Aorta (tissue), 5 donors: ENCODE results near the gene AXL. TPM values are rescaled to one million over a fixed set of nuclear protein-coding genes. Genes with fewer than 3 reads are reported as not detected.
"Not testable (repeated sequence)": the region's sequence is repeated elsewhere in the genome, so short reads cannot be mapped to it uniquely, and the experiment has no call there.

Source experiments
- ATAC-seq: fragments of 200-7000 bp; cut with Tn5 transposase; one replicate; pipeline ENCODE4 v1.9.1; 2022; ENCODE audit warnings: moderate library complexity; ENCODE audit not compliant: low FRiP score
- DNase-seq, 2 donors: peaks; one replicate each; pipeline ENCODE4 v3.0.0-alpha.2; 2020
- H3K27ac ChIP-seq, 2 donors: one replicate each; pipeline ENCODE4 v1.5.1; 2013; ENCODE audit warnings: low read length in 2 of 2, mild to moderate bottlenecking in 2 of 2, moderate library complexity in 2 of 2, control low read depth in 1 of 2, inconsistent platforms in 1 of 2, low read depth in 1 of 2
- H3K27me3 ChIP-seq, 2 donors: one replicate each; pipeline ENCODE4 v1.6.1; 2013; ENCODE audit warnings: control low read depth in 1 of 2, low read length in 1 of 2, mild to moderate bottlenecking in 1 of 2, moderate library complexity in 1 of 2; ENCODE audit not compliant: insufficient read depth in 2 of 2, control insufficient read depth in 1 of 2
- H3K36me3 ChIP-seq, 2 donors: one replicate each; pipeline ENCODE4 v1.6.1; 2013; ENCODE audit warnings: control low read depth in 1 of 2, low read length in 1 of 2, mild to moderate bottlenecking in 1 of 2; ENCODE audit not compliant: insufficient read depth in 2 of 2, control insufficient read depth in 1 of 2
- H3K4me1 ChIP-seq, 2 donors: one replicate each; pipeline ENCODE4 v1.6.1; 2013; ENCODE audit warnings: low read length in 2 of 2, control low read depth in 1 of 2, mild to moderate bottlenecking in 1 of 2, moderate library complexity in 1 of 2; ENCODE audit not compliant: insufficient read depth in 2 of 2, control insufficient read depth in 1 of 2
- H3K4me3 ChIP-seq, 2 donors: one replicate each; pipeline ENCODE4 v1.5.1; 2013; ENCODE audit warnings: low read length in 2 of 2, control low read depth in 1 of 2, mild to moderate bottlenecking in 1 of 2
- H3K9me3 ChIP-seq: one replicate; pipeline ENCODE4 v1.6.1; 2013; ENCODE audit warnings: mild to moderate bottlenecking, low read length; ENCODE audit not compliant: control insufficient read depth
- WGBS, 2 donors: extraction: QIAGEN DNeasy Blood & Tissue Kit; methylation state at CpG; one replicate each; pipeline ENCODE4 v1.1.7; 2013; 5-methylcytosine and 5-hydroxymethylcytosine counted together
- intact Hi-C, 2 donors: fragments of 100-400 bp; cut with DNase I; formaldehyde crosslinking; loops; one replicate each; pipeline versions ENCODE4 v1.14.2 to v1.15.0; 2022
- long read RNA-seq, 2 donors: library from polyadenylated mRNA; unstranded; transcript quantifications; one replicate each; pipeline ENCODE4 v2.0.0, GENCODE V29; 2020 to 2021
- polyA plus RNA-seq, 2 donors: library from polyadenylated mRNA; stranded (reverse); fragments of 200-250 nt; gene quantifications; one replicate each; pipeline ENCODE4 v1.2.3, GENCODE V29; 2013
- total RNA-seq, 2 donors: library from RNA; stranded (reverse); fragmentation: NEBNext Ultra II Directional; extraction: Animal tissue kit (Norgen Biotek cat#: 25700); gene quantifications; one replicate each; pipeline ENCODE4 v1.2.1, GENCODE V29; 2021
- donor health status: healthy with polysubstance abuse.
- donor health status: Bipolar disorder and iron deficiency.
- donor health status: DM: no; HTN: no; CAD: no.
- donor health status: DM: no; HTN: no; CAD: no.
- donor health status: DM: yes; HTN: yes; CAD: no.

AXL gene
- total RNA-seq = 100 to 1,000 TPM; 106 TPM
- polyA plus RNA-seq = 10 to 100 TPM; 14.8 to 44.6 TPM
- long read RNA-seq, donor 1, full-length matches to known transcripts = 17 of 125 reads
- long read RNA-seq, donor 1, partial matches to known transcripts = 95 of 125 reads
- long read RNA-seq, donor 1, other reads (novel, unspliced or antisense) = 13 of 125 reads
- long read RNA-seq, donor 2, full-length matches to known transcripts = 9 of 38 reads
- long read RNA-seq, donor 2, partial matches to known transcripts = 24 of 38 reads
- long read RNA-seq, donor 2, other reads (novel, unspliced or antisense) = 5 of 38 reads

DNA sequence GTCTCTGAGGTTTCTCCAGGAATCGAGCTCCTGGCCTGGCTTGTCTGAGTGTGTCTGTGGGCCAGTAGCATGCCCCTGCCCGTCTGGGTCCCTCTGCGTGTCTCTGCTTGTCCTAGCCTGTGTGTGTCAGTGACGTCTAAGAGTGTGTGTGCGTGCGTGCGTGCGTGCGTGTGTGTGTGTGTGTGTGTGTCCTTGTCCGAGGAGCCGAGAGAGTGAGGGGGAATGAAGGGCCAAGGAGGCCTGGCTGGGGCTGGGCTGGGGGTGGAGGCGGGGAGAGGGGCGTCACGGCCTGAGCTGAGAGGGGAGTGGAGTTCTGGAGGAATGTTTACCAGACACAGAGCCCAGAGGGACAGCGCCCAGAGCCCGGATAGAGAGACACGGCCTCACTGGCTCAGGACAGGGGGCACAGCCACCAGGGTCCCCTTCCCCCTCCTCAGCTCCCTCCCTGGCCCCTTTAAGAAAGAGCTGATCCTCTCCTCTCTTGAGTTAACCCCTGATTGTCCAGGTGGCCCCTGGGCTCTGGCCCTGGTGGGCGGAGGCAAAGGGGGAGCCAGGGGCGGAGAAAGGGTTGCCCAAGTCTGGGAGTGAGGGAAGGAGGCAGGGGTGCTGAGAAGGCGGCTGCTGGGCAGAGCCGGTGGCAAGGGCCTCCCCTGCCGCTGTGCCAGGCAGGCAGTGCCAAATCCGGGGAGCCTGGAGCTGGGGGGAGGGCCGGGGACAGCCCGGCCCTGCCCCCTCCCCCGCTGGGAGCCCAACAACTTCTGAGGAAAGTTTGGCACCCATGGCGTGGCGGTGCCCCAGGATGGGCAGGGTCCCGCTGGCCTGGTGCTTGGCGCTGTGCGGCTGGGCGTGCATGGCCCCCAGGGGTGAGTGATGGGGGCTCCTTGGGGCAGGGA lies at the start of gene AXL:
Gene AXL, plus strand, starts transcription at position 609 of the 893 bp plus-strand sequence. Its CDS starts 170 bp downstream, at position 779.
- peak; percentile 88 for ATAC-seq

DNA sequence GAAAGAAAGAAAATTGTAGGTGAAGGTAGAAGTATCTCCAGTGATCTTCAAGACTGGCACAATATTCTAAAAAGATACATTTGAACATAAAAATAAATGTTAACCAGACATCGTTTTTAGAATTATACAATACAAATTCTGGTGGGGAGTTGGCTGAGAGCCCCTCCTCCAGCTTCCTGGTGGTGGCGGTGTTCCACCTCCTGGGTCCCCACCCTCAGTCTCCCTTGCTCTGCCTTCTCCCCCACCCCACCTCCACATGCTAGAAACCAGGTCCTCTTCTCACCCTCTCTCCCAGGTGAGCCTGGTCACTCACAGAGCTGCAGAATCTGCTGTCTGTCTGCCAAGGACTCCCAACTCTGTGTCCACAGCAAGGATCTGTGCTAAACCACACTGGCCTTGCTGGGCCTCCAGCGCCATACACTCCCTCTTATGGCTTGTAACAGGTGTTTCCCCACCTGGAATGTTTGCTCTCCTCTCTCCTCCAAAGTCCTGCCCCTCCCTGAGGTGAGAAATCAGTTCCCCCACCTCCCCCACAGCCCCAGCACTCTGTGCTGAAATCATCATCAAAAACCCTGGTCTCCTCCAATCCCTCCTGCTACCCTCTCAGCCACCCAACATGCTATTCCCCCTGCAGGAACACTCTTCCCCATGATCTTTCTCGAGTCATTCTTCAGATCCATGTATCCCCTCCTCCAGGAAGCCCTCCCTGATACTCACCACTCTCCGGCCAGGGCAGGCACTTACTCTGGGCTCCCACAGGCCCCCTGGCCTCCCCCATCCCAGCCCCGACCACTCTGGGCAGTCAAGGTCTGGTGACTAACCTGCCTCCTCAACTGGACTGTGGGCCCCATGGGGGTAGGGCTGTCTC lies 46.5 kb upstream of the AXL start:
- 58 to 70% methylated on average over 6 of the region's 6 CpGs for WGBS, 2 donors
- no peak for DNase-seq

More for the DNA sequence above, at the start of gene AXL:
- WGBS, 2 donors = 1 to 2% methylated on average over 27 to 32 of the region's 32 CpGs
- intact Hi-C loops = no loop called here
- Histone ChIP-seq H3K9me3 (no peaks in the 10 kb centered on the region), H3K27me3 (no peaks in the 10 kb centered on the region), H3K36me3 (no peaks in the 10 kb centered on the region), H3K4me3 (peak within 1 kb of the TSS; percentile 76 to 91), H3K4me1 (no peaks in the 10 kb centered on the region), H3K27ac (peak within 1 kb of the TSS; percentile 69 to 84)
- peak; percentile 90 for DNase-seq

DNA sequence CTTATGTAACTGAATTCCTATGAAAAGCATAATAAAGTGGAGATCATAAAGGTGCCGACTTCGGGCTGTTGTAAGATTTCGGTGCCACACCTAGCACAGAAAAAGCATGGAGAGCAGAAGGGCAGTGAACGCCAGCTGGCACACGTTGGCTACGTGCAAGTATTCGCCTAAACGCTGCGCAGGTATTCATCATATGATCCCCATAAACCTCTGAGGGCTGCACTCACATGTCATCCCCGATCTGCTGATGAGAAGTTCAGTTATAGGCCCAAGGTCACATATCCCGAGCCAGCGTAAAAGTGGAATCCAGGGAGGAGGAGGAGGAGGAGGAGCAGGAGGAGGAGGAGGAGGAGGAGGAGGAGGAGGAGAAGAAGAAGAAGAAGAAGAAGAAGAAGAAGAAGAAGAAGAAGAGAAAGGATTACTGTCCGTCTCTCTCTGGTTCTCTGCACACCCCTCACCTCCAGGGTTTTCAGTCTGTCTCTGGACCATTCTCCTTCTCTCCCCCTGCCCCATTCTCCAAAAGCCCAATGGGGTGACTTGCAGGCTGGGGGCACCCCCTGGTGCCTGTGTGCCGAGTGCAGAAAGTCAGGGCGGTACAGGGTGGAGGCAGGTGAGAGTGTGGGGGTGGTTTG lies 44.6 kb upstream of the AXL start:
- DNase-seq (no peak), ATAC-seq (no peak)
- WGBS, 2 donors = 89% methylated on average over 15 of the region's 15 CpGs
- Histone ChIP-seq H3K4me1 (no peaks in the 10 kb centered on the region), H3K4me3 (no peak overlapping the region), H3K9me3 (no peaks in the 10 kb centered on the region), H3K27ac (no peak overlapping the region), H3K27me3 (no peaks in the 10 kb centered on the region), H3K36me3 (no peaks in the 10 kb centered on the region)
- intact Hi-C loops = no loop called here

More for the DNA sequence above, 46.5 kb upstream of the AXL start:
- ATAC-seq = no peak
- no peak overlapping the region for H3K27ac ChIP-seq
- intact Hi-C loops = no loop called here
- H3K4me3 ChIP-seq = no peak overlapping the region
- H3K27me3 ChIP-seq = no peaks in the 10 kb centered on the region
- H3K4me1 ChIP-seq = no peaks in the 10 kb centered on the region
- H3K9me3 ChIP-seq = no peaks in the 10 kb centered on the region
- no peaks in the 10 kb centered on the region for H3K36me3 ChIP-seq

DNA sequence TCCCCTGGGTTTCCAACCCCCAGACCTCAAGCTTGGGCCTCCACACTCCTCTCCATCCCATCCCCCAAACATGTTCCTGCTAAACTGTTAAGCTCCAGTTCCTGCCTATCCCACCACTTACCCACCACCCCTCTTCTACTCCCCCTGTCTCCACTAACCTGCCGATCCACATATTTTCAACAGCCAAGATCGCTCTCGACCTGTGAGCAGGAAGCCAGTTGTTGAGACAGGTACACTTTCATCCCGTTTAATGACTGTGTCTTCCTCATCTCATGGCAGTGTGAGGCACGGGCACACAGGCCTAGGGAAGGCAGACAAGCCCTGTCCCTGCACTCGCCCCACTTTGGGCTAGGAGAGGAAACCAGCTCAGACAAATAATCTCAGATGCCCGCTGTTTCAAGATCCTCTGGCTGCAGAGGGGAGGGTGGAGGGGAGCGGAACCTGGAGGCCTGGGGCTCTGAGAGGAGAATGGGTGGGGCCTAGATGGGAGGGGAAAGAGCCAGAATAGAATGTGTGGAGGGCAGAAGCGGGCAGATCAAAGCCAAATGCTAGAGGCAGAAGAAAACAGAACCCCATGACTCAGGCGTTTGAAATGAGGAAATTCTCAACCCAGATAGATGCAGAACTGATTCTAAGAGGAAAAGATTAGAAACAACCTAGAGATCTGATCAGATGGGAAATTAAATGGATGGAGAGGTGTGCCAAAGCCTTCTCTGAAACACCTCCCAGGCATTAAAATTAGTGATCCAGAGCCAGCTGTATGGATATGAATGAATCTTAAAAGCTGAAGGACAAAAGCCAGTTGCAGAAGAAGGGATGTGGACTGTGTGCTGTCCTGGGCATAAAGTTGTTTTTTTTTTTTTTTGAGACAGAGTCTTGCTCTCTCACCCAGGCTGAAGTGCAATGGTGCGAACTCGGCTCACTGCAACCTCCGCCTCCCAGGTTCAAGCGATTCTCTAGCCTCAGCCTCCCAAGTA lies 42.9 kb upstream of the AXL start:
- no peaks in the 10 kb centered on the region for H3K36me3 ChIP-seq
- ATAC-seq = peak; percentile 66
- peak in 1 of 2 donors; percentile 81 for DNase-seq
- no peaks in the 10 kb centered on the region for H3K9me3 ChIP-seq
- H3K4me1 ChIP-seq = no peaks in the 10 kb centered on the region
- no peaks in the 10 kb centered on the region for H3K27me3 ChIP-seq
- intact Hi-C loops = no loop called here
- WGBS, 2 donors = 38% methylated on average over 14 of the region's 14 CpGs
- H3K27ac ChIP-seq = no peak overlapping the region
- H3K4me3 ChIP-seq = no peak overlapping the region

DNA sequence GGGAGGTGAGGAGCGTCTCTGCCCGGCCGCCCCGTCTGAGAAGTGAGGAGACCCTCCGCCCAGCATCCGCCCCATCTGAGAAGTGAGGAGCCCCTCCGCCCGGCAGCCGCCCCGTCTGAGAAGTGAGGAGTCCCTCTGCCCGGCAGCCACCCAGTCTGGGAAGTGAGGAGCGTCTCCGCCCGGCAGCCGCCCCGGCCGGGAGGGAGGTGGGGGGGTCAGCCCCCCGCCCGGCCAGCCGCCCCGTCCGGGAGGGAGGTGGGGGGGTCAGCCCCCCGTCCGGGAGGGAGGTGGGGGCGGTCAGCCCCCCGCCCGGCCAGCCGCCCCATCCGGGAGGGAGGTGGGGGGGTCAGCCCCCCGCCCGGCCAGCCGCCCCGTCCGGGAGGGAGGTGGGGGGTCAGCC lies 38.9 kb upstream of the AXL start:
- ATAC-seq, H3K36me3 ChIP-seq, H3K4me1 ChIP-seq, DNase-seq, H3K4me3 ChIP-seq, H3K9me3 ChIP-seq, H3K27me3 ChIP-seq, H3K27ac ChIP-seq, intact Hi-C loops: not testable (repeated sequence)
- WGBS, 2 donors = 87 to 91% methylated on average over 14 to 34 of the region's 34 CpGs

DNA sequence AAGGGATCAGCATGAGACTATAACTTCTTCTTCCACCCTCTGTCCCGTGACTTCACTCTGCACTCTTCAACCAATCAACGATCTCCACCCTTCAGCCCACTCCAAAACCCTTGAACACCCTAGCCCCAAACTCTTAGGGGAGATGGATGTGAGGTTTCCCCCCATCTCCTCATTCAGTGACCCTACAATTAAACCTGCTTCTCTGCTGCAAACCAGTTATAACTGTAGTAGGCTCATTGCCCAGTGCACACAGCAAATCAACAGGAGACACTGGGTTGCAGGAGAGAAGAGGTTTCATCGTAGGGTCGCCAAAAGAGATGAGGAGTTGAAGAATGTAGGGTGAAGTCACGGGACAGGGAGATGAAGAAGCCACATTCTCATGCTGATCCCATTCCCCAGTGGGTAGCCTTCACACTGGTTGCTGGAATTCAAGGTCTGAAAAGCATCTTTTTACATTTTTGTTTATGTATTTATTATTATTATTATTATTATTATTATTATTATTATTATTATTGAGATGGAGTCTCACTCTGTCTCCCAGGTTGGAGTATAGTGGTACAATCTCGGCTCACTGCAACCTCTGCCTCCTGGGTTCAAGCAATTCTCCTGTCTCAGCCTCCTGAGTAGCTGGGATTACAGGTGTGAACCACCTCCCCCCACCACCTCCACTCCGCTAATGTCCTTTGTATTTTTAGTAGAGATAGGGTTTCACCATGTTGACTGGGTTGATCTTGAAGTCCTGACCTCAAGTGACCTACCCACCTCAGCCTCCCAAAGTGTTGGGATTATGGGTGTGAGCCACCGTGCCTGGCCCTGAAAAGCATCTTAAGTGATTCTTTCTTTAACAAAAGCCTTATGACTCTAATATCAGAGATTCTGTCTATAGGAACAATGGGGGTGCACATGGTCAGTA lies 31.8 kb upstream of the AXL start:
- Histone ChIP-seq H3K4me1 (no peaks in the 10 kb centered on the region), H3K27me3 (no peaks in the 10 kb centered on the region), H3K4me3 (no peak overlapping the region), H3K27ac (no peak overlapping the region), H3K9me3 (no peaks in the 10 kb centered on the region), H3K36me3 (no peaks in the 10 kb centered on the region)
- DNase-seq (no peak), ATAC-seq (no peak)
- WGBS, 2 donors = 62 to 65% methylated on average over 8 of the region's 8 CpGs
- intact Hi-C loops = no loop called here

DNA sequence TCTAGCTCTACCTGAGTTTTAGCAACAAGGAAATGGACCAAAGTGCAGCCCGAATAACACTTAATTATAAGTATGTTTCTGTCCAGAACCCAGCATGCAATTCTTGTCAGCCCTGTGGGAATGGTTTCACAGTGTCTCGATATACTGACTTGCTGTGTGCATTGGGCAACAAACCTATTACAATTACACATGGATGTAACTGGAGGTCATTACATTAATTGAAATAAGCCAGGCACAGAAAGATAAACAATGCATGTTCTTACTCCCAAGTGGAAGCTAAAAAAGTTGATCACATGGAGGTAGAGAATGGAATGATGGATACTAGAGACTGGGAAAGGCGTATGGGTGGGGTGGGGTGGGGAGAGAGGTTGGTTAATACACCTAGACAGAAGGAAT lies 31.1 kb upstream of the AXL start:
- intact Hi-C loops = no loop called here
- Histone ChIP-seq H3K36me3 (no peaks in the 10 kb centered on the region), H3K27ac (no peak overlapping the region), H3K9me3 (no peaks in the 10 kb centered on the region), H3K4me3 (no peak overlapping the region), H3K4me1 (no peaks in the 10 kb centered on the region), H3K27me3 (no peaks in the 10 kb centered on the region)
- WGBS, 2 donors = 60 to 71% methylated on average over 3 of the region's 3 CpGs
- no peak for ATAC-seq
- DNase-seq = no peak
